Omental fat pad (tissue), 4 donors: Measurements from ENCODE around the gene AGAP1. TPM values are rescaled to one million over a fixed set of nuclear protein-coding genes. Genes with fewer than 3 reads are reported as not detected.

Source experiments
- ATAC-seq: fragments of 150-250 bp; one replicate; pipeline ENCODE4 v1.9.1; 2016; ENCODE audit warnings: mild to moderate bottlenecking, moderate library complexity; ENCODE audit not compliant: low FRiP score
- DNase-seq: peaks from one replicate; pipeline ENCODE4 v3.0.0-alpha.2; 2019; ENCODE audit warnings: low spot score
- CTCF ChIP-seq, 3 donors: fragments of 450-650 bp; IDR thresholded peaks; one replicate each; pipeline ENCODE4 v1.5.1; 2016 to 2017; ENCODE audit warnings: antibody characterized with exemption in 3 of 3, mild to moderate bottlenecking in 3 of 3, moderate library complexity in 2 of 3
- total RNA-seq, 4 donors: library from RNA; depleted of rRNA; stranded (reverse); fragments of >200 nt; gene quantifications; one replicate each; pipeline ENCODE4 v1.1.0, GENCODE V29; 2016

Gene AGAP1
- total RNA-seq, 4 donors from 2014 or later = 15.5 to 24.3 (median 16.2) TPM

- DNase-seq (no peak), ATAC-seq (no peak)
- no peak for TF ChIP-seq CTCF (IDR thresholded peaks at IDR 0.05)
Measured at GRCh38 chr2:235690809-235691450, 197.1 kb downstream of the AGAP1 start.

GRCh38 chr2:235692076-235692475, 198.2 kb downstream of the AGAP1 start:
- no peak for DNase-seq
- no peak for TF ChIP-seq CTCF (IDR thresholded peaks at IDR 0.05)
- ATAC-seq = no peak

- DNase-seq = no peak
- TF ChIP-seq CTCF (IDR thresholded peaks at IDR 0.05) = no peak
- ATAC-seq = no peak
Measured at GRCh38 chr2:235692671-235693171, 198.9 kb downstream of the AGAP1 start.

- DNase-seq = no peak
- TF ChIP-seq CTCF (IDR thresholded peaks at IDR 0.05) = no peak
- ATAC-seq = no peak
Measured at GRCh38 chr2:235693279-235693678, 199.4 kb downstream of the AGAP1 start.

- DNase-seq (no peak), ATAC-seq (no peak)
- TF ChIP-seq CTCF (IDR thresholded peaks at IDR 0.05) = no peak
Measured at GRCh38 chr2:235694721-235695601, 201.1 kb downstream of the AGAP1 start.

- no peak for TF ChIP-seq CTCF (IDR thresholded peaks at IDR 0.05)
- ATAC-seq = no peak
- DNase-seq = no peak
Measured at GRCh38 chr2:235695602-235695895, 201.7 kb downstream of the AGAP1 start.
